Osteoblast (primary cell): ENCODE data around the gene OR52E4. TPM values are rescaled to one million over a fixed set of nuclear protein-coding genes. Genes with fewer than 3 reads are reported as not detected.

Experiments used
- DNase-seq: peaks from one replicate; pipeline ENCODE4 v3.0.0; 2011; ENCODE audit warnings: low spot score, mixed read lengths; ENCODE audit not compliant: insufficient read length; ENCODE audit errors: missing footprints
- H2AFZ ChIP-seq: 2 replicates; pipeline ENCODE4 v1.6.0; 2011; ENCODE audit warnings: mild to moderate bottlenecking, low read length
- H3K27ac ChIP-seq: 2 replicates; pipeline ENCODE4 v1.5.1; 2011; ENCODE audit warnings: mild to moderate bottlenecking, low read depth, low read length, moderate library complexity
- H3K27me3 ChIP-seq: 2 replicates; pipeline ENCODE4 v1.6.0; 2012; ENCODE audit warnings: mild to moderate bottlenecking, control low read depth, inconsistent platforms, low read length, moderate library complexity; ENCODE audit not compliant: insufficient read depth
- H3K36me3 ChIP-seq: 2 replicates; pipeline ENCODE4 v1.5.1; 2011; ENCODE audit warnings: mild to moderate bottlenecking, low read length, control low read depth, moderate library complexity; ENCODE audit not compliant: insufficient read depth
- H3K4me1 ChIP-seq: 2 replicates; pipeline ENCODE4 v1.5.1; 2011; ENCODE audit warnings: mild to moderate bottlenecking, low read length, control low read depth, moderate library complexity; ENCODE audit not compliant: insufficient read depth
- H3K4me2 ChIP-seq: 2 replicates; pipeline ENCODE4 v1.6.0; 2011; ENCODE audit warnings: mild to moderate bottlenecking, low read length; ENCODE audit not compliant: insufficient read depth
- H3K4me3 ChIP-seq: fragments of 200-600 bp; sonication (generic); 3 replicates; pipeline ENCODE4 v1.5.1; 2012; ENCODE audit warnings: mild to moderate bottlenecking, low read length, inconsistent platforms; ENCODE audit not compliant: insufficient read depth
- H3K79me2 ChIP-seq: 2 replicates; pipeline ENCODE4 v1.6.0; 2012; ENCODE audit warnings: mild to moderate bottlenecking, low read length, control low read depth, inconsistent platforms; ENCODE audit not compliant: insufficient read depth
- H3K9me3 ChIP-seq: 2 replicates; pipeline ENCODE4 v1.5.1; 2011; ENCODE audit warnings: low read depth, low read length, control low read depth
- H4K20me1 ChIP-seq: 2 replicates; pipeline ENCODE4 v1.6.0; 2012; ENCODE audit warnings: mild to moderate bottlenecking, low read length, control low read depth; ENCODE audit not compliant: insufficient read depth
- CTCF ChIP-seq: IDR thresholded peaks from 2 replicates; pipeline ENCODE4 v1.5.1; 2011; ENCODE audit warnings: mild to moderate bottlenecking, low read depth, low read length, moderate library complexity; ENCODE audit errors: extremely low read depth
- total RNA-seq: library from RNA; depleted of rRNA; stranded (reverse); fragments of >200 nt; gene quantifications from 2 replicates; pipeline ENCODE4 v1.2.3, GENCODE V29; 2012

OR52E4 gene
- total RNA-seq, 1 donor, result not detected

DNA sequence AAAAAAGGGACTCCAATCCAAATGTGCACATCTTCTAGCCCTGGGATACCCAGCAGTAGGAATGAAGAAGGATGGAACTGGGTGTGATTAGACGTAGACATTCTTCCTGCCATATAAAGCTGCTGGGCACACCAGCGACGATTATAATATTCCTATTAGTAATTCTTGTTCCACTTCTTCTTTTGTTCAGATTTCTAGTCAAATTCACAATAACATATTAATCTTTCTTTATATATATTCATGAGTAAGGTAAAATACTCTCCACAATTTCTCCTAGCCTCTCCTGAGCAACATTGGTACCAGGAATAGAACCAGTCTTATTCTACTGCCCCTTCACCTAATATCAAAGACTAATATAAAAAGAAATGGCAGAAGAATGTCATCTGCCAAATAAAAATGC, 22.8 kb upstream of the OR52E4 start, which contains the start of gene OR52E8:
OR52E8 (minus strand) TSS at position 101 of the 400 bp plus-strand sequence; CDS start at position 101, 0 bp downstream.
- H3K36me3 ChIP-seq, result no peaks in the 10 kb centered on the region
- no peak within 1 kb of the TSS for H3K4me2 ChIP-seq
- no peaks in the 10 kb centered on the region for H3K27me3 ChIP-seq
- TF ChIP-seq CTCF, result no peak
- H3K4me1 ChIP-seq, result no peaks in the 10 kb centered on the region
- H2AFZ ChIP-seq, result no peak within 1 kb of the TSS
- DNase-seq, result no peak
- no peak within 1 kb of the TSS for H3K4me3 ChIP-seq
- no peaks in the 10 kb centered on the region for H3K79me2 ChIP-seq
- H3K27ac ChIP-seq, result no peak within 1 kb of the TSS
- no peaks in the 10 kb centered on the region for H4K20me1 ChIP-seq
- no peaks in the 10 kb centered on the region for H3K9me3 ChIP-seq

DNA sequence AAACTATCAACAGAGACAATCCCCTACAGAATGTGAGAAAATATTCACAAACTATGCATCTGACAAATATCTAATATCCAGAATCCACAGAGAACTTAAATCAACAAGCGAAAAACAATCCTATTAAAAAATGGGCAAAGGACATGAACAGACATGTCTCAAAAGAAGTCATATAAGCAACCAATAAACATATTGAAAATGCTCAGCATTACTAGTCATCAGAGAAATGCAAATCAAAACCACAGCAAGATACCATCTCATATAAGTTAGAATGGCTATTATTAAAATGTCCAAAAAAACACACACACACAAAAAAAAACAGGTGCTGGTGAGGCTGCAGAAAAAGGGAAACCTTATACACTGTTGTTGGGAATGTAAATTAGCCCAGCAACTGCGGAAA, 14.6 kb upstream of the OR52E4 start:
- TF ChIP-seq CTCF, result no peak
- H3K4me2 ChIP-seq, result no peak overlapping the region
- H4K20me1 ChIP-seq, result no peaks in the 10 kb centered on the region
- DNase-seq, result no peak
- no peak overlapping the region for H3K4me3 ChIP-seq
- no peak overlapping the region for H3K27ac ChIP-seq
- H3K36me3 ChIP-seq, result no peaks in the 10 kb centered on the region
- H3K27me3 ChIP-seq, result no peaks in the 10 kb centered on the region
- H3K79me2 ChIP-seq, result no peaks in the 10 kb centered on the region
- H2AFZ ChIP-seq, result no peak overlapping the region
- no peaks in the 10 kb centered on the region for H3K9me3 ChIP-seq
- H3K4me1 ChIP-seq, result no peaks in the 10 kb centered on the region

- Histone ChIP-seq H3K4me3 (no peak overlapping the region), H4K20me1 (no peaks in the 10 kb centered on the region), H3K79me2 (no peaks in the 10 kb centered on the region), H3K4me2 (no peak overlapping the region), H3K4me1 (no peaks in the 10 kb centered on the region), H2AFZ (no peak overlapping the region), H3K27ac (no peak overlapping the region), H3K9me3 (no peaks in the 10 kb centered on the region), H3K36me3 (no peaks in the 10 kb centered on the region), H3K27me3 (no peaks in the 10 kb centered on the region)
- no peak for TF ChIP-seq CTCF
- no peak for DNase-seq
Measured at GRCh38 chr11:5878564-5878963, 1.9 kb upstream of the OR52E4 start.

GRCh38 chr11:5881756-5882155, 1.3 kb downstream of the OR52E4 start:
- no peaks in the 10 kb centered on the region for H3K4me1 ChIP-seq
- no peak for TF ChIP-seq CTCF
- H3K79me2 ChIP-seq, result no peaks in the 10 kb centered on the region
- no peak overlapping the region for H3K4me2 ChIP-seq
- H3K4me3 ChIP-seq, result no peak overlapping the region
- no peak overlapping the region for H2AFZ ChIP-seq
- H3K9me3 ChIP-seq, result no peaks in the 10 kb centered on the region
- no peak overlapping the region for H3K27ac ChIP-seq
- DNase-seq, result no peak
- no peaks in the 10 kb centered on the region for H3K36me3 ChIP-seq
- H4K20me1 ChIP-seq, result no peaks in the 10 kb centered on the region
- H3K27me3 ChIP-seq, result no peaks in the 10 kb centered on the region
